ENCODE results near the gene POU2F1. TPM values are rescaled to one million over a fixed set of nuclear protein-coding genes. Genes with fewer than 3 reads are reported as not detected.

Gene POU2F1
- total and polyA plus RNA-seq, 7 experiments from 2014 or later = 9.1 to 36.6 (median 22.8) TPM

GRCh38 chr1:167270349-167271092 lies 49.8 kb downstream of the POU2F1 start:
- Mint-ChIP-seq H3K4me1 (peaks cover 20 to 71% (median 61%) of the 10 kb centered on the region in 7 donors), H3K27me3 (no peaks in the 10 kb centered on the region), H3K36me3 (peaks cover 0 to 7% (median 0%) of the 10 kb centered on the region in 5 donors), H3K27ac (no peak overlapping the region), H3K9me3 (no peaks in the 10 kb centered on the region), H3K4me3 (no peak overlapping the region)
- Histone ChIP-seq H3K9me3 (ENCODE audit: control insufficient read depth in 2 of 3, low read length in 3 of 3) (no peaks in the 10 kb centered on the region), H3K36me3 (ENCODE audit: control insufficient read depth in 2 of 3, insufficient read depth in 3 of 3, low read length in 3 of 3) (no peaks in the 10 kb centered on the region), H3K4me1 (ENCODE audit: control insufficient read depth in 2 of 2, insufficient read depth in 2 of 2, low read length in 2 of 2) (peaks cover 0 to 2% of the 10 kb centered on the region in 2 donors), H3K4me3 (ENCODE audit: low read length) (no peak overlapping the region), H3K27ac (ENCODE audit: low read depth, low read length) (no peak overlapping the region), H3K27me3 (ENCODE audit: control insufficient read depth in 2 of 2, insufficient read depth in 2 of 2, low read length in 2 of 2) (no peaks in the 10 kb centered on the region)
- DNase-seq = no peak
- CTCF ChIA-PET = interaction anchor here (0.6 to 4.0 kb wide), 5 partner anchors 35 to 302 kb away, joined by 3 to 48 read pairs (median 3); no protein-coding TSS in a partner anchor
- POLR2A ChIA-PET = no interaction called here
- no peak for ATAC-seq
- intact Hi-C loops (cut with micrococcal nuclease) = no loop called here

- H3K9me3 ChIP-seq (ENCODE audit: control insufficient read depth in 2 of 3, low read length in 3 of 3) = no peaks in the 10 kb centered on the region
- H3K27ac ChIP-seq (ENCODE audit: low read depth, low read length) = no peak overlapping the region
- no peak for ATAC-seq
- intact Hi-C loops (cut with micrococcal nuclease) = no loop called here
- POLR2A ChIA-PET = no interaction called here
- no peaks in the 10 kb centered on the region for H3K27me3 Mint-ChIP-seq
- H3K4me1 ChIP-seq (ENCODE audit: control insufficient read depth in 2 of 2, insufficient read depth in 2 of 2, low read length in 2 of 2) = peaks cover 0 to 2% of the 10 kb centered on the region in 2 donors
- no peaks in the 10 kb centered on the region for H3K36me3 ChIP-seq (ENCODE audit: control insufficient read depth in 2 of 3, insufficient read depth in 3 of 3, low read length in 3 of 3)
- peak overlapping the region in 1 of 10 donors; percentile 24 for H3K4me3 Mint-ChIP-seq
- H3K4me1 Mint-ChIP-seq = peaks cover 26 to 76% (median 52%) of the 10 kb centered on the region in 7 donors
- DNase-seq = no peak
- H3K9me3 Mint-ChIP-seq = no peaks in the 10 kb centered on the region
- H3K4me3 ChIP-seq (ENCODE audit: low read length) = no peak overlapping the region
- H3K27me3 ChIP-seq (ENCODE audit: control insufficient read depth in 2 of 2, insufficient read depth in 2 of 2, low read length in 2 of 2) = no peaks in the 10 kb centered on the region
- CTCF ChIA-PET = no interaction called here
- no peak overlapping the region for H3K27ac Mint-ChIP-seq
- H3K36me3 Mint-ChIP-seq = peaks cover 0 to 7% (median 0%) of the 10 kb centered on the region in 5 donors
Observed at GRCh38 chr1:167272369-167272957, 51.8 kb downstream of the POU2F1 start.

- H3K36me3 Mint-ChIP-seq = peaks cover 0 to 7% (median 0%) of the 10 kb centered on the region in 5 donors
- intact Hi-C loops (cut with micrococcal nuclease) = no loop called here
- H3K36me3 ChIP-seq (ENCODE audit: control insufficient read depth in 2 of 3, insufficient read depth in 3 of 3, low read length in 3 of 3) = no peaks in the 10 kb centered on the region
- no peaks in the 10 kb centered on the region for H3K27me3 Mint-ChIP-seq
- H3K27ac ChIP-seq (ENCODE audit: low read depth, low read length) = no peak overlapping the region
- ATAC-seq (no peak), DNase-seq (no peak)
- H3K9me3 Mint-ChIP-seq = no peaks in the 10 kb centered on the region
- no peak overlapping the region for H3K4me3 Mint-ChIP-seq
- H3K4me3 ChIP-seq (ENCODE audit: low read length) = no peak overlapping the region
- peaks cover 0 to 2% of the 10 kb centered on the region in 2 donors for H3K4me1 ChIP-seq (ENCODE audit: control insufficient read depth in 2 of 2, insufficient read depth in 2 of 2, low read length in 2 of 2)
- H3K9me3 ChIP-seq (ENCODE audit: control insufficient read depth in 2 of 3, low read length in 3 of 3) = no peaks in the 10 kb centered on the region
- H3K27ac Mint-ChIP-seq = peak overlapping the region in 1 of 9 donors; percentile 26
- H3K4me1 Mint-ChIP-seq = peaks cover 24 to 77% (median 51%) of the 10 kb centered on the region in 7 donors
- H3K27me3 ChIP-seq (ENCODE audit: control insufficient read depth in 2 of 2, insufficient read depth in 2 of 2, low read length in 2 of 2) = no peaks in the 10 kb centered on the region
- ChIA-PET POLR2A (interaction anchor here (0.6 kb wide), 1 partner anchor 30 kb away, joined by 3 read pairs; no protein-coding TSS in a partner anchor), CTCF (no interaction called here)
Observed at GRCh38 chr1:167273027-167273800, 52.5 kb downstream of the POU2F1 start.

- H3K27ac Mint-ChIP-seq = peak overlapping the region in 1 of 9 donors; percentile 34
- H3K27me3 Mint-ChIP-seq = no peaks in the 10 kb centered on the region
- no peaks in the 10 kb centered on the region for H3K9me3 ChIP-seq (ENCODE audit: control insufficient read depth in 2 of 3, low read length in 3 of 3)
- ChIA-PET POLR2A (interaction anchor here (0.6 kb wide), 1 partner anchor 21 kb away, joined by 3 read pairs; no protein-coding TSS in a partner anchor), CTCF (no interaction called here)
- no peaks in the 10 kb centered on the region for H3K36me3 ChIP-seq (ENCODE audit: control insufficient read depth in 2 of 3, insufficient read depth in 3 of 3, low read length in 3 of 3)
- ATAC-seq (no peak), DNase-seq (no peak)
- H3K27me3 ChIP-seq (ENCODE audit: control insufficient read depth in 2 of 2, insufficient read depth in 2 of 2, low read length in 2 of 2) = no peaks in the 10 kb centered on the region
- no peaks in the 10 kb centered on the region for H3K9me3 Mint-ChIP-seq
- no peak overlapping the region for H3K4me3 Mint-ChIP-seq
- peaks cover 20 to 74% (median 46%) of the 10 kb centered on the region in 7 donors for H3K4me1 Mint-ChIP-seq
- no peak overlapping the region for H3K27ac ChIP-seq (ENCODE audit: low read depth, low read length)
- intact Hi-C loops (cut with micrococcal nuclease) = no loop called here
- H3K4me1 ChIP-seq (ENCODE audit: control insufficient read depth in 2 of 2, insufficient read depth in 2 of 2, low read length in 2 of 2) = no peaks in the 10 kb centered on the region
- no peak overlapping the region for H3K4me3 ChIP-seq (ENCODE audit: low read length)
- peaks cover 0 to 7% (median 0%) of the 10 kb centered on the region in 5 donors for H3K36me3 Mint-ChIP-seq
Observed at GRCh38 chr1:167274061-167274460, 53.4 kb downstream of the POU2F1 start.

- ATAC-seq (no peak), DNase-seq (no peak)
- no peaks in the 10 kb centered on the region for H3K9me3 Mint-ChIP-seq
- H3K4me1 Mint-ChIP-seq = peaks cover 16 to 79% (median 48%) of the 10 kb centered on the region in 7 donors
- Histone ChIP-seq H3K9me3 (ENCODE audit: control insufficient read depth in 2 of 3, low read length in 3 of 3) (no peaks in the 10 kb centered on the region), H3K4me1 (ENCODE audit: control insufficient read depth in 2 of 2, insufficient read depth in 2 of 2, low read length in 2 of 2) (no peaks in the 10 kb centered on the region), H3K27ac (ENCODE audit: low read depth, low read length) (no peak overlapping the region), H3K4me3 (ENCODE audit: low read length) (no peak overlapping the region), H3K36me3 (ENCODE audit: control insufficient read depth in 2 of 3, insufficient read depth in 3 of 3, low read length in 3 of 3) (no peaks in the 10 kb centered on the region), H3K27me3 (ENCODE audit: control insufficient read depth in 2 of 2, insufficient read depth in 2 of 2, low read length in 2 of 2) (no peaks in the 10 kb centered on the region)
- ChIA-PET CTCF (interaction anchor here (0.7 kb wide), 1 partner anchor 67 kb away, joined by 4 read pairs; no protein-coding TSS in a partner anchor), POLR2A (no interaction called here)
- H3K27me3 Mint-ChIP-seq = no peaks in the 10 kb centered on the region
- no peak overlapping the region for H3K4me3 Mint-ChIP-seq
- H3K27ac Mint-ChIP-seq = peak overlapping the region in 1 of 9 donors; percentile 81
- intact Hi-C loops (cut with micrococcal nuclease) = no loop called here
- H3K36me3 Mint-ChIP-seq = peaks cover 0 to 12% (median 0%) of the 10 kb centered on the region in 5 donors
Observed at GRCh38 chr1:167276969-167277368, 56.3 kb downstream of the POU2F1 start.

GRCh38 chr1:167278497-167278896 lies 57.8 kb downstream of the POU2F1 start:
- Histone ChIP-seq H3K4me3 (ENCODE audit: low read length) (no peak overlapping the region), H3K27me3 (ENCODE audit: control insufficient read depth in 2 of 2, insufficient read depth in 2 of 2, low read length in 2 of 2) (no peaks in the 10 kb centered on the region), H3K4me1 (ENCODE audit: control insufficient read depth in 2 of 2, insufficient read depth in 2 of 2, low read length in 2 of 2) (no peaks in the 10 kb centered on the region), H3K27ac (ENCODE audit: low read depth, low read length) (no peak overlapping the region), H3K36me3 (ENCODE audit: control insufficient read depth in 2 of 3, insufficient read depth in 3 of 3, low read length in 3 of 3) (no peaks in the 10 kb centered on the region), H3K9me3 (ENCODE audit: control insufficient read depth in 2 of 3, low read length in 3 of 3) (no peaks in the 10 kb centered on the region)
- Mint-ChIP-seq H3K9me3 (no peaks in the 10 kb centered on the region), H3K4me1 (peaks cover 13 to 73% (median 44%) of the 10 kb centered on the region in 7 donors), H3K4me3 (no peak overlapping the region), H3K36me3 (peaks cover 0 to 10% (median 0%) of the 10 kb centered on the region in 5 donors), H3K27me3 (no peaks in the 10 kb centered on the region), H3K27ac (no peak overlapping the region)
- intact Hi-C loops (cut with micrococcal nuclease) = no loop called here
- DNase-seq (no peak), ATAC-seq (no peak)
- POLR2A ChIA-PET = interaction anchor here (0.7 to 0.9 kb wide), 2 partner anchors 56 to 190 kb away, joined by 3 to 6 read pairs; no protein-coding TSS in a partner anchor
- CTCF ChIA-PET = no interaction called here

All from naive thymus-derived CD4-positive, alpha-beta T cell (primary cell).